Peyer's patch (tissue), 4 donors: ENCODE measurements around the gene GHRH. TPM values are rescaled to one million over a fixed set of nuclear protein-coding genes. Genes with fewer than 3 reads are reported as not detected.

ENCODE experiments used
- DNase-seq, 3 donors: peaks; one replicate each; pipeline ENCODE4 v3.0.0-alpha.2; 2017 to 2019
- H3K27ac ChIP-seq, 4 donors: fragments of 200-600 bp; sonication (generic); one replicate each; pipeline ENCODE4 v1.5.1; 2016 to 2019
- H3K27me3 ChIP-seq, 2 donors: fragments of 200-600 bp; sonication (generic); one replicate each; pipeline ENCODE4 v1.5.1; 2019
- H3K36me3 ChIP-seq, 3 donors: fragments of 200-600 bp; sonication (generic); one replicate each; pipeline ENCODE4 v1.5.1; 2016 to 2019
- H3K4me1 ChIP-seq, 4 donors: fragments of 200-600 bp; sonication (generic); one replicate each; pipeline ENCODE4 v1.5.1; 2016 to 2019
- H3K4me3 ChIP-seq, 4 donors: fragments of 200-600 bp; sonication (generic); 1 replicate in 3 of 4; 2 replicates in 1 of 4; pipeline ENCODE4 v1.5.1; 2016 to 2019; ENCODE audit warnings: mild to moderate bottlenecking in 1 of 4
- H3K9me3 ChIP-seq, 4 donors: fragments of 200-600 bp; sonication (generic); one replicate each; pipeline ENCODE4 v1.5.1; 2016 to 2019; ENCODE audit warnings: mild to moderate bottlenecking in 1 of 4
- POLR2A ChIP-seq, 2 donors: fragments of 450-650 bp; IDR thresholded peaks; one replicate each; pipeline ENCODE4 v1.5.1; 2017; ENCODE audit warnings: antibody characterized with exemption in 2 of 2, mild to moderate bottlenecking in 2 of 2, moderate library complexity in 2 of 2
- total RNA-seq, 4 donors: library from RNA; depleted of rRNA; stranded (reverse); fragments of >200 nt; gene quantifications; one replicate each; pipeline ENCODE4 v1.1.0, GENCODE V29; 2016
- TF ChIP-seq, protein P1 (sequence below), 6 experiments: fragments of 450-650 bp in 4 of 6; fragments of 200-600 bp in 2 of 6; sonication (generic) in 1 of 6; IDR thresholded peaks; one replicate each; pipeline ENCODE4 v1.5.1; 2017 to 2019; ENCODE audit warnings: antibody characterized with exemption in 6 of 6, mild to moderate bottlenecking in 3 of 6, moderate library complexity in 1 of 6

GHRH gene
- total RNA-seq, 4 donors from 2014 or later: not detected

DNA sequence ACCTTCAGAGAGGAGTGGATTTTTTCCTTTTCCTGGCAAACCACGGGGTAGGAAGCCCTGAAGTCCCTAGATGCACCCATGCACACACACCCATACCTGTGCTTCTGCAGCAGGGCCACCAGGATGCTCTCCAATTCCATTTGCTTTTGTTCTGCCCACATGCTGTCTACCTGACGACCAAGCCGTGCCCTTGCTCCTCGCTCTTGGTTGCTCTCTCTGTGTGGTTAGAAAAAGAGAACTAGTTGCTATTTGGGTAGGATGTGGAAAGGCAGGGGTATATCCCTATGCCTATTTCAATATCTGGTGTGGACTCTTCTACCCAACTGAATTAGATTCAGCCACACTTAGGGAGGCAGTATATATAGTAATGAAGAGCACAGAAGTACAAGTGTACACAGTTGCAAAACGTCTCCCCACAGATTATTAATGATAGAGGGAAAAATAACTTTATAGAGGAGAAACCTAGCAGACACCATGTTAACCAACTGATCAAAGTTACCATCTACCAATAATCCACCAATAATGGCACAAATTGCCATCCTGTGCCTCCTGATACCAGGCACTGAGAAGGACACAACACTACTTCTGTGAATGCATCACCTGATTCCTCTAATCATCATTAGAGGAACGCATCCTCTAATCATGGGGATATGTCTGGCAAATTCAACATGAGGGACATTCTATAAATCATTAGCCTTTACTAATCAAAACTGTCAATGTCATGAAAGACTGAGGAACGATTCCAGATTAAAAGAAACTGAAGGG lies 7.3 kb downstream of the GHRH start:
- TF ChIP-seq, protein P1, sequence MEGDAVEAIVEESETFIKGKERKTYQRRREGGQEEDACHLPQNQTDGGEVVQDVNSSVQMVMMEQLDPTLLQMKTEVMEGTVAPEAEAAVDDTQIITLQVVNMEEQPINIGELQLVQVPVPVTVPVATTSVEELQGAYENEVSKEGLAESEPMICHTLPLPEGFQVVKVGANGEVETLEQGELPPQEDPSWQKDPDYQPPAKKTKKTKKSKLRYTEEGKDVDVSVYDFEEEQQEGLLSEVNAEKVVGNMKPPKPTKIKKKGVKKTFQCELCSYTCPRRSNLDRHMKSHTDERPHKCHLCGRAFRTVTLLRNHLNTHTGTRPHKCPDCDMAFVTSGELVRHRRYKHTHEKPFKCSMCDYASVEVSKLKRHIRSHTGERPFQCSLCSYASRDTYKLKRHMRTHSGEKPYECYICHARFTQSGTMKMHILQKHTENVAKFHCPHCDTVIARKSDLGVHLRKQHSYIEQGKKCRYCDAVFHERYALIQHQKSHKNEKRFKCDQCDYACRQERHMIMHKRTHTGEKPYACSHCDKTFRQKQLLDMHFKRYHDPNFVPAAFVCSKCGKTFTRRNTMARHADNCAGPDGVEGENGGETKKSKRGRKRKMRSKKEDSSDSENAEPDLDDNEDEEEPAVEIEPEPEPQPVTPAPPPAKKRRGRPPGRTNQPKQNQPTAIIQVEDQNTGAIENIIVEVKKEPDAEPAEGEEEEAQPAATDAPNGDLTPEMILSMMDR (IDR thresholded peaks at IDR 0.05): no peak
- no peak for TF ChIP-seq POLR2A (IDR thresholded peaks at IDR 0.05)
- DNase-seq: no peak
- no peaks in the 10 kb centered on the region for H3K9me3 ChIP-seq
- H3K4me1 ChIP-seq: no peaks in the 10 kb centered on the region
- H3K4me3 ChIP-seq: no peak overlapping the region
- no peaks in the 10 kb centered on the region for H3K27me3 ChIP-seq
- no peak overlapping the region for H3K27ac ChIP-seq
- no peaks in the 10 kb centered on the region for H3K36me3 ChIP-seq

DNA sequence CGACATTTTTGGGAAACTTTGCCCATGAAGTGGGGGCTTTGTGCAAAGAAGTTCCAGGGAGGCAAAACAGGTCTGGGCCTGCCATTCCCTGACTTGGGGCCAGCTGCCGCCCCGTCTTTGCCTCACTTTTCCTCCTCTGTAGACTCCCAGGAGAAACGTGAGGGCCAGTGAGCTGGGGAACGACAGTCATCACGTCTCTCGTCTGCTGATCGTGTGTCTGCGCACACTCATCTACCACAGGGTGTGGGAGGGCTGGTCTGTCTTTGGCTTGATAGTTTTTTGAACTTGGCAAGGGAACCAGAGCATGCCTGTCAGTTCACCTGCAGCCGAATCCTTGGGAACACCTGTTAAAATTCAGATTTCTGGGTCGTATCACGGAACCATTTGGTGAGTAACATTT lies 8.5 kb downstream of the GHRH start:
- no peak overlapping the region for H3K27ac ChIP-seq
- H3K4me1 ChIP-seq: no peaks in the 10 kb centered on the region
- no peaks in the 10 kb centered on the region for H3K36me3 ChIP-seq
- H3K27me3 ChIP-seq: no peaks in the 10 kb centered on the region
- no peak for DNase-seq
- TF ChIP-seq POLR2A (IDR thresholded peaks at IDR 0.05): no peak
- TF ChIP-seq, protein P1 (IDR thresholded peaks at IDR 0.05): no peak
- no peaks in the 10 kb centered on the region for H3K9me3 ChIP-seq
- no peak overlapping the region for H3K4me3 ChIP-seq

DNA sequence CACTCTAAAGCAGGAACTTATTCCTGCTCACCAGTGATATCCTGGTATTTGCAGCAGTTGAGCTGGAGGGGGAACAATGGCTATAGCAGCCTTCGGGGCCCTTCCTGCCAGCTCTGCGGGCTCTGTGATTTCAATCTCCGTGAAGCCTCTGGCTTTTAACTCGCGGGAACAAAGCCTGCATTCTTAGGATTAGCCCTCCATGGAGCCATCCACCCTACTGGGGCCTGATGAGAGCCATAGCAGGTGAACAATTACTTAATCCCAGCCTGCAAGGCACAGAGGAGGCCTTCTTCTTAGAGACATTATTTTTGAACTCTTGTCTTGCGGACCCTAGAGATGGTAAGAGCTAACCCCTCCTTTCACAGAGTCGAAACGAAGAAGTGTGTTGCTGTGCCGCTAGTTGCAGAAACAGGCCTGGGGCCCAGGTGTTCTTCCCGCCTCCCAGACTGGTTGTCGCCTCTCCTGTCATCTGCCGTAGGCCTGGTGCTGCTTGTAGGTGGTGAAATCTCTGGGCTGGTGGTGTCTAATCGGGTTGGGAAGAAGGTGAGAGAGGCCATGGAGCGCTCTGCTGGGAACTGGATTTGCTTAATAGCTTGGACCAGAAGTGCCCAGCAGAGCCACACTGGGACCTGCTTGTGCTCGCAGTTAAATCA lies 9.7 kb downstream of the GHRH start:
- Histone ChIP-seq H3K4me1 (no peaks in the 10 kb centered on the region), H3K9me3 (no peaks in the 10 kb centered on the region), H3K36me3 (no peaks in the 10 kb centered on the region), H3K4me3 (no peak overlapping the region), H3K27me3 (no peaks in the 10 kb centered on the region), H3K27ac (no peak overlapping the region)
- no peak for DNase-seq
- TF ChIP-seq, protein P1 (IDR thresholded peaks at IDR 0.05): no peak
- TF ChIP-seq POLR2A (IDR thresholded peaks at IDR 0.05): no peak

DNA sequence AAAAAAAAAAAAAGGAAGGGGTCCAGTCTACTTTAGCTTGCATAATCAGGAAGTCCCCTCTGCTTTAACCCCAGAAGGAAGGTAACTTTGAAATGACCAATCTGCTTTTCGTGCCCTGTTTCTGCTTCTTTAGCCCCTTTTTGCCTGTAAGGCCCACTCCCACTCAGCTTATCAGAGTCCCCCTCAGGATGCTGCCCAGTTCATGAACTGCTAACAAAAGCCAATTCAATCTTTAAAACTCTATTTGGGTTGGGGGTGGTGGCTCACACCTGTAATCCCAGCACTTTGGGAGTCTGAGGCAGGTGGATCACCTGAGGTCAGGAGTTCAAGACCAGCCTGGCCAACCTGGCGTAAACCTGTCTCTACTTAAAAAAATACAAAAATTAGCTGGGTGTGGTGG lies 12.3 kb downstream of the GHRH start:
- DNase-seq: no peak
- H3K27ac ChIP-seq: no peak overlapping the region
- TF ChIP-seq, protein P1 (IDR thresholded peaks at IDR 0.05): no peak
- TF ChIP-seq POLR2A (IDR thresholded peaks at IDR 0.05): no peak
- H3K27me3 ChIP-seq: no peaks in the 10 kb centered on the region
- H3K9me3 ChIP-seq: no peaks in the 10 kb centered on the region
- H3K36me3 ChIP-seq: no peaks in the 10 kb centered on the region
- no peak overlapping the region for H3K4me3 ChIP-seq
- H3K4me1 ChIP-seq: no peaks in the 10 kb centered on the region

DNA sequence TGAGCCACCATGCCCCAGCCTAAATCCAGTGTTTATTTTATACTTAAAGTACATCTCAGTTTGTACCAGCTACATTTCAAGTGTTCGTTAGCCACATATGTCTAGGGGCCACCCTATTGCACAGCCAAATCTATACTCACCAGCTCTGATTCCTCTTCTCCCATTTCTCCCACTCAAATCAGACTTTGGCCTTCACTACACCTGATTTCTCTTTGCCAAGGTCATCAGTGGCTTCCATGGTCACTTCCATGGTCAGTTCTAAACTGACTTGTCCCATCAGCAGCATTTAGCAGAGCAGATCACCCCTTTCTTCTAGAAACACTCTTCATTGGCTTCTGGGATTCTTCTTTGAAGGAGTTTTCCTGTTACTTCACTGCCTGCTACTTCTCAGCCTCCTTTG lies 14.1 kb downstream of the GHRH start:
- Histone ChIP-seq H3K36me3 (peaks cover 0 to 16% (median 0%) of the 10 kb centered on the region in 3 donors), H3K27me3 (no peaks in the 10 kb centered on the region), H3K27ac (no peak overlapping the region), H3K9me3 (no peaks in the 10 kb centered on the region), H3K4me3 (no peak overlapping the region), H3K4me1 (no peaks in the 10 kb centered on the region)
- no peak for DNase-seq
- no peak for TF ChIP-seq POLR2A (IDR thresholded peaks at IDR 0.05)
- TF ChIP-seq, protein P1 (IDR thresholded peaks at IDR 0.05): no peak
